ENCODE measurements around the gene TMEM125. TPM values are rescaled to one million over a fixed set of nuclear protein-coding genes. Genes with fewer than 3 reads are reported as not detected.

TMEM125 gene
- total RNA-seq, 2 experiments from 2014 or later: 0.23 TPM; not detected in 1

DNA sequence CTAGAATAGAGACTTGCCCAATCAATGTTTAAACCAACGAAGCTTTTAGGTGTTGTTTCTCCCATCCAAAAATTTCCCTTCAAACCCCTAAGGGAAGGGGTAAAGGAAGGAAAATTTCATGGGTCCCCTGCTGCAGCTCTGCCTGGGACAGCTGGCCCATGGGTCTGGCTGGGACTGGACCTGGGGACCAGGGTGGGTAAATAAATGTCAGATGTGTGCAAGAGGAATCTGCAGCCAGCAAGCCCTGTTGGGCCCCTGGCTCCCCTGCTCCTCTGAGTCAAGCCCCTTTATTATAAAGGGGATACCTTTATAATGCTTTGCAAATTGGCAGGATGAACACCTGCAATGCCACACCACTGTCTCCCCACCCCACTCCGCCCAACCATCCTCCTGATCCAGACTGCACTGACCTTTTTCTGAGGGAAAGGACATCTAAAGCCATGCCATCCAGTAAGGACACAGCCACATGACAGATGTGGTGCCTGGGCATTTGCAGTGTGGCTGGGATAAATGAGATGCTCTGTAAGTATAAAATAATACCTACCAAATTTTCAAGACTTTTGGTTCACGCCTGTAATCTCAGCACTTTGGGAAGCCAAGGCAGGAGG is 1.9 kb upstream of the TMEM125 start:
- H3K4me1 ChIP-seq (ENCODE audit: insufficient read depth, low read length, poor library complexity, severe bottlenecking): no peaks in the 10 kb centered on the region
- no peak overlapping the region for H3K4me2 ChIP-seq (ENCODE audit: low read length)
- CTCF ChIA-PET (ENCODE audit: unreplicated experiment): no interaction called here
- intact Hi-C loops (cut with micrococcal nuclease; ENCODE audit: unreplicated experiment): no loop called here
- H3K4me3 ChIP-seq (ENCODE audit: low read depth, low read length, poor library complexity, severe bottlenecking): no peak overlapping the region
- no TSS peak for BruUV-seq (replicated peaks)
- H3K9me3 ChIP-seq (ENCODE audit: low read length): peaks cover 6% of the 10 kb centered on the region; the same call in 1 of the 2 replicates
- POLR2A ChIA-PET: no interaction called here
- no peak for DNase-seq (ENCODE audit: low spot score)
- no peaks in the 10 kb centered on the region for H3K36me3 ChIP-seq (ENCODE audit: insufficient read depth, low read length)
- no peaks in the 10 kb centered on the region for H3K79me2 ChIP-seq (ENCODE audit: insufficient read depth, low read depth, low read length)
- H3K9me2 ChIP-seq (ENCODE audit: insufficient read depth, low read length): no peaks in the 10 kb centered on the region
- no peak overlapping the region for H2AFZ ChIP-seq (ENCODE audit: low read length)
- H4K20me1 ChIP-seq (ENCODE audit: insufficient read depth, low read length): no peaks in the 10 kb centered on the region
- no peak for TF ChIP-seq EZH2phosphoT487 (IDR thresholded peaks at IDR 0.05; ENCODE audit: borderline replicate concordance, low read depth, low read length)
- TF ChIP-seq, protein P1, sequence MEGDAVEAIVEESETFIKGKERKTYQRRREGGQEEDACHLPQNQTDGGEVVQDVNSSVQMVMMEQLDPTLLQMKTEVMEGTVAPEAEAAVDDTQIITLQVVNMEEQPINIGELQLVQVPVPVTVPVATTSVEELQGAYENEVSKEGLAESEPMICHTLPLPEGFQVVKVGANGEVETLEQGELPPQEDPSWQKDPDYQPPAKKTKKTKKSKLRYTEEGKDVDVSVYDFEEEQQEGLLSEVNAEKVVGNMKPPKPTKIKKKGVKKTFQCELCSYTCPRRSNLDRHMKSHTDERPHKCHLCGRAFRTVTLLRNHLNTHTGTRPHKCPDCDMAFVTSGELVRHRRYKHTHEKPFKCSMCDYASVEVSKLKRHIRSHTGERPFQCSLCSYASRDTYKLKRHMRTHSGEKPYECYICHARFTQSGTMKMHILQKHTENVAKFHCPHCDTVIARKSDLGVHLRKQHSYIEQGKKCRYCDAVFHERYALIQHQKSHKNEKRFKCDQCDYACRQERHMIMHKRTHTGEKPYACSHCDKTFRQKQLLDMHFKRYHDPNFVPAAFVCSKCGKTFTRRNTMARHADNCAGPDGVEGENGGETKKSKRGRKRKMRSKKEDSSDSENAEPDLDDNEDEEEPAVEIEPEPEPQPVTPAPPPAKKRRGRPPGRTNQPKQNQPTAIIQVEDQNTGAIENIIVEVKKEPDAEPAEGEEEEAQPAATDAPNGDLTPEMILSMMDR (conservative IDR thresholded peaks at IDR 0.05; ENCODE audit: low read length): no peak
- no peak overlapping the region for H3K27ac ChIP-seq (ENCODE audit: low read depth, low read length, poor library complexity, severe bottlenecking)

DNA sequence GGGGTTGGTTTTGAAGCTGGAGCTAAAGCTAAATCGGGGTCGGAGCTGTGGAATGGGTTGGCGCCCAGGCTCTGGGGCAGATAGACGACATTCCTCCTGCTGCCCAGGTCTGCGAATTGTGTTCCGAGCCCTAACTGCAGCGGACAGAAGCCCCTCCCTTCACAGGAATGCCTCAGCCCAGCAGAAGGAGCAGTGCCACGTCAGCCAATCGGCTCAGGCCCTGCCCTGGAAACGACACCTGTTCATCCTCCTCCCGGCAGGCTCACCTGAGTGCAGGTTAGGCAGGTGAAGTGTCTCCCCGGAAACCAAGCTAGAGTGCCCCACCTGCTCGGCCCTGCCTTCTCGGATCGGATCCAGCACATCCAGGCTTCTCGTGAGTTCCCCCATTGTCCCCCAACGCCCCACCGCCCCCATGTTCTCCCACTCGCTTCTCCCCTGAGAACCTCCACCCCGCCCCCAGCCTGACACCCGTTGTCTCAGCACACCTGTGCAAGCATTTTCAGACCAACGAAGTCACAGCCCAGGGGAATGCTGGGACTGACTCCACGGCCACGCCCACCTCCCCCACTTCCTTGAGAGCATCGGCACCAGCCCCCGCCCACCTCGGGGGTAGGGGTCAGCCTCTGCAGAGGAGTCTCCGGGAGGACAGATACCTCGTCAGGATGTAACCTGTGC is 775 bp downstream of the TMEM125 start:
- no peaks in the 10 kb centered on the region for H3K9me3 ChIP-seq (ENCODE audit: low read length)
- H3K4me3 ChIP-seq (ENCODE audit: low read depth, low read length, poor library complexity, severe bottlenecking): no peak overlapping the region
- DNase-seq (ENCODE audit: low spot score): peak; percentile 18
- intact Hi-C loops (cut with micrococcal nuclease; ENCODE audit: unreplicated experiment): no loop called here
- BruUV-seq (replicated peaks): no TSS peak
- POLR2A ChIA-PET: no interaction called here
- no peaks in the 10 kb centered on the region for H4K20me1 ChIP-seq (ENCODE audit: insufficient read depth, low read length)
- CTCF ChIA-PET (ENCODE audit: unreplicated experiment): no interaction called here
- no peak for TF ChIP-seq EZH2phosphoT487 (IDR thresholded peaks at IDR 0.05; ENCODE audit: borderline replicate concordance, low read depth, low read length)
- TF ChIP-seq, protein P1 (conservative IDR thresholded peaks at IDR 0.05; ENCODE audit: low read length): no peak
- H3K36me3 ChIP-seq (ENCODE audit: insufficient read depth, low read length): no peaks in the 10 kb centered on the region
- H2AFZ ChIP-seq (ENCODE audit: low read length): no peak overlapping the region
- H3K4me1 ChIP-seq (ENCODE audit: insufficient read depth, low read length, poor library complexity, severe bottlenecking): peaks cover 10% of the 10 kb centered on the region
- H3K27ac ChIP-seq (ENCODE audit: low read depth, low read length, poor library complexity, severe bottlenecking): no peak overlapping the region
- H3K4me2 ChIP-seq (ENCODE audit: low read length): no peak overlapping the region; the same call in 1 of the 2 replicates
- no peaks in the 10 kb centered on the region for H3K9me2 ChIP-seq (ENCODE audit: insufficient read depth, low read length)
- H3K79me2 ChIP-seq (ENCODE audit: insufficient read depth, low read depth, low read length): no peaks in the 10 kb centered on the region

Measured in OCI-LY7 (cell line).